SK-N-SH (cell line): ENCODE results near the gene TARBP1. TPM values are rescaled to one million over a fixed set of nuclear protein-coding genes. Genes with fewer than 3 reads are reported as not detected.

Experiments
- CTCF ChIA-PET: fragments of 300-600, 350-600 bp; formaldehyde crosslinking; extraction: SDS; loops from one replicate; lab custom pipeline; 2021; lab: Yijun Ruan, JAX
- POLR2A ChIA-PET: fragments of 350-600 bp; sonication (Branson Sonifier 250); formaldehyde crosslinking; extraction: SDS; loops from one replicate; lab custom pipeline; 2020; ENCODE audit warnings: antibody characterized with exemption, inconsistent platforms; lab: Yijun Ruan, JAX
- DNase-seq: peaks from one replicate; pipeline ENCODE4 v3.0.0; 2012
- H2AFZ ChIP-seq: fragments of 200-600 bp; sonication (generic); 2 replicates; pipeline ENCODE4 v1.8.1; 2016; ENCODE audit warnings: antibody characterized with exemption, mild to moderate bottlenecking, low read depth
- H3F3A ChIP-seq: fragments of 200-600 bp; sonication (generic); replicated peaks from 2 replicates; pipeline ENCODE3; 2016; ENCODE audit warnings: antibody characterized with exemption, mild to moderate bottlenecking; ENCODE audit not compliant: insufficient read depth
- H3K27ac ChIP-seq, 2 experiments: fragments of 200-500 bp in 1 of 2; fragments of 200-600 bp in 1 of 2; sonication (Bioruptor generic) in 1 of 2; sonication (generic), shearing (Covaris generic) in 1 of 2; 2 replicates each; pipeline versions ENCODE4 v1.5.1 to v1.6.1; 2014 to 2016; ENCODE audit warnings: low read depth in 2 of 2, inconsistent platforms in 1 of 2, low read length in 1 of 2, mild to moderate bottlenecking in 1 of 2, mixed read lengths in 1 of 2
- H3K27me3 ChIP-seq: fragments of 200-600 bp; sonication (generic), shearing (Covaris generic); 2 replicates; pipeline ENCODE4 v1.6.1; 2016; ENCODE audit warnings: mixed run types; ENCODE audit not compliant: insufficient read depth
- H3K36me3 ChIP-seq, 2 experiments: fragments of 200-500 bp in 1 of 2; fragments of 200-600 bp in 1 of 2; sonication (Bioruptor generic) in 1 of 2; sonication (generic) in 1 of 2; replicated peaks in 1 of 2; 2 replicates each; pipeline versions ENCODE3 to v1.5.1; 2014 to 2016; ENCODE audit warnings: low read length in 1 of 2, mild to moderate bottlenecking in 1 of 2; ENCODE audit not compliant: insufficient read depth in 2 of 2, control insufficient read depth in 1 of 2
- H3K4me1 ChIP-seq, 2 experiments: fragments of 200-500 bp in 1 of 2; fragments of 200-600 bp in 1 of 2; sonication (Bioruptor generic) in 1 of 2; sonication (generic), shearing (Covaris generic) in 1 of 2; 2 replicates each; pipeline versions ENCODE4 v1.5.1 to v1.6.1; 2014 to 2016; ENCODE audit warnings: low read depth in 1 of 2, low read length in 1 of 2, mixed run types in 1 of 2; ENCODE audit not compliant: insufficient read depth in 2 of 2, control insufficient read depth in 1 of 2
- H3K4me2 ChIP-seq: fragments of 200-600 bp; sonication (generic), shearing (Covaris generic); 2 replicates; pipeline ENCODE4 v1.6.1; 2017; ENCODE audit warnings: mixed run types
- H3K4me3 ChIP-seq, 2 experiments: fragments of 200-500 bp in 1 of 2; fragments of 200-600 bp in 1 of 2; sonication (Bioruptor generic) in 1 of 2; sonication (generic), shearing (Covaris generic) in 1 of 2; 2 replicates each; pipeline versions ENCODE4 v1.5.1 to v1.8.1; 2014 to 2016; ENCODE audit warnings: low read depth in 2 of 2, inconsistent platforms in 1 of 2, low read length in 1 of 2, mild to moderate bottlenecking in 1 of 2, mixed read lengths in 1 of 2, moderate library complexity in 1 of 2
- H3K79me2 ChIP-seq: fragments of 200-600 bp; sonication (generic); 2 replicates; pipeline ENCODE4 v1.8.1; 2017; ENCODE audit warnings: mild to moderate bottlenecking; ENCODE audit not compliant: insufficient read depth
- H3K9ac ChIP-seq: fragments of 200-600 bp; sonication (generic); 2 replicates; pipeline ENCODE4 v1.6.1; 2017; ENCODE audit warnings: mixed run types
- H3K9me2 ChIP-seq: fragments of 200-600 bp; sonication (generic); 2 replicates; pipeline ENCODE4 v1.6.1; 2017; ENCODE audit warnings: mixed run types
- H3K9me3 ChIP-seq: fragments of 200-600 bp; sonication (generic); 2 replicates; pipeline ENCODE4 v1.6.1; 2017; ENCODE audit warnings: mixed run types, mild to moderate bottlenecking, moderate library complexity
- H4K20me1 ChIP-seq: fragments of 200-600 bp; sonication (generic); 2 replicates; pipeline ENCODE4 v1.6.1; 2017; ENCODE audit warnings: mild to moderate bottlenecking, mixed run types; ENCODE audit not compliant: insufficient read depth
- ELF1 ChIP-seq: IDR thresholded peaks from 2 replicates; pipeline ENCODE4 v1.4.0; 2012
- EP300 ChIP-seq, 2 experiments: IDR thresholded peaks; 2 replicates each; pipeline versions ENCODE4 v1.4.0 to v1.6.1; 2012; ENCODE audit warnings: borderline replicate concordance in 1 of 2, low read depth in 1 of 2, low read length in 1 of 2
- FOSL2 ChIP-seq: IDR thresholded peaks from 2 replicates; pipeline ENCODE4 v1.4.0; 2012; ENCODE audit warnings: low read depth, mild to moderate bottlenecking, moderate library complexity, borderline replicate concordance
- GABPA ChIP-seq: IDR thresholded peaks from 2 replicates; pipeline ENCODE4 v1.4.0; 2012; ENCODE audit warnings: low read depth, mild to moderate bottlenecking
- JUND ChIP-seq: IDR thresholded peaks from 2 replicates; pipeline ENCODE4 v1.4.0; 2012
- MEF2A ChIP-seq: IDR thresholded peaks from 2 replicates; pipeline ENCODE4 v1.4.0; 2012; ENCODE audit warnings: low read depth, borderline replicate concordance
- NRF1 ChIP-seq: IDR thresholded peaks from 2 replicates; pipeline ENCODE4 v1.6.1; 2012; ENCODE audit warnings: low read depth, mild to moderate bottlenecking, low read length
- RAD21 ChIP-seq: IDR thresholded peaks from 2 replicates; pipeline ENCODE4 v1.6.1; 2012; ENCODE audit warnings: mild to moderate bottlenecking, low read length
- RCOR1 ChIP-seq: fragments of 150-350 bp; IDR thresholded peaks from 2 replicates; pipeline ENCODE4 v1.6.1; 2017; ENCODE audit warnings: antibody characterized with exemption, low read length
- RFX5 ChIP-seq: IDR thresholded peaks from 2 replicates; pipeline ENCODE4 v1.6.1; 2012; ENCODE audit warnings: mild to moderate bottlenecking, improper control_type of control experiment, low read length
- RXRA ChIP-seq: IDR thresholded peaks from 2 replicates; pipeline ENCODE4 v1.4.0; 2012; ENCODE audit warnings: low read depth, mild to moderate bottlenecking, borderline replicate concordance
- SMC3 ChIP-seq: IDR thresholded peaks from 2 replicates; pipeline ENCODE4 v1.6.1; 2012; ENCODE audit warnings: low read depth, low read length, improper control_type of control experiment
- TAF1 ChIP-seq: IDR thresholded peaks from 2 replicates; pipeline ENCODE4 v1.6.1; 2012; ENCODE audit warnings: low read depth, mild to moderate bottlenecking, low read length, moderate library complexity, borderline replicate concordance
- TEAD4 ChIP-seq: IDR thresholded peaks from 2 replicates; pipeline ENCODE4 v1.4.0; 2012; ENCODE audit warnings: mild to moderate bottlenecking, borderline replicate concordance; ENCODE audit not compliant: insufficient read depth
- USF2 ChIP-seq: fragments of 150-350 bp; IDR thresholded peaks from 2 replicates; pipeline ENCODE4 v1.6.1; 2017; ENCODE audit warnings: antibody characterized with exemption, low read length, low read depth, borderline replicate concordance
- YY1 ChIP-seq: IDR thresholded peaks from 2 replicates; pipeline ENCODE4 v1.4.0; 2012; ENCODE audit warnings: low read depth, mild to moderate bottlenecking
- WGBS: methylation state at CpG from one replicate; pipeline ENCODE4 v1.1.6; 2017; ENCODE audit warnings: low lambda C conversion rate; 5-methylcytosine and 5-hydroxymethylcytosine counted together
- polyA plus RNA-seq, 3 experiments: library from polyadenylated mRNA; depleted of rRNA; stranded (reverse); fragments of >200 nt; gene quantifications; 2 replicates each; pipeline ENCODE4 v1.2.3, GENCODE V29; 2012
- TF ChIP-seq, protein P1 (sequence below): IDR thresholded peaks from 2 replicates; pipeline ENCODE4 v1.4.0; 2012; ENCODE audit warnings: low read depth, borderline replicate concordance
- TF ChIP-seq, protein P2 (sequence below): IDR thresholded peaks from 2 replicates; pipeline ENCODE4 v1.6.1; 2012; ENCODE audit warnings: mild to moderate bottlenecking, low read depth, low read length, moderate library complexity

The TARBP1 gene
- polyA plus RNA-seq, 1 of the 3 experiments (the other 2 are of a cell fraction): 33.0 TPM

- peaks cover 0 to 5% of the 10 kb centered on the region in 2 experiments; a peak in 2 of 4 replicates for H3K4me1 ChIP-seq
- no peak overlapping the region for H3K27ac ChIP-seq
- H2AFZ ChIP-seq: no peak overlapping the region
- no peaks in the 10 kb centered on the region for H4K20me1 ChIP-seq
- H3F3A ChIP-seq: peaks cover 9% of the 10 kb centered on the region
- TF ChIP-seq EP300 (IDR thresholded peaks at IDR 0.05; ENCODE audit: borderline replicate concordance in 1 of 2, low read depth in 1 of 2, low read length in 1 of 2) (no peak), GABPA (no peak), RXRA (no peak)
- TF ChIP-seq, protein P1, sequence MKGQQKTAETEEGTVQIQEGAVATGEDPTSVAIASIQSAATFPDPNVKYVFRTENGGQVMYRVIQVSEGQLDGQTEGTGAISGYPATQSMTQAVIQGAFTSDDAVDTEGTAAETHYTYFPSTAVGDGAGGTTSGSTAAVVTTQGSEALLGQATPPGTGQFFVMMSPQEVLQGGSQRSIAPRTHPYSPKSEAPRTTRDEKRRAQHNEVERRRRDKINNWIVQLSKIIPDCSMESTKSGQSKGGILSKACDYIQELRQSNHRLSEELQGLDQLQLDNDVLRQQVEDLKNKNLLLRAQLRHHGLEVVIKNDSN: no peak
- TF ChIP-seq, all 33 proteins: peak for 0
- CTCF ChIA-PET: no interaction called here
- Histone ChIP-seq H3K9ac (no peak overlapping the region), H3K27me3 (no peaks in the 10 kb centered on the region), H3K9me2 (no peaks in the 10 kb centered on the region), H3K4me2 (no peak overlapping the region), H3K79me2 (no peaks in the 10 kb centered on the region), H3K4me3 (no peak overlapping the region), H3K36me3 (peaks cover 4 to 30% of the 10 kb centered on the region in 2 experiments), H3K9me3 (no peaks in the 10 kb centered on the region)
- 92% methylated on average over 6 of the region's 6 CpGs for WGBS
- no peak for DNase-seq
- POLR2A ChIA-PET: no interaction called here
Observed at GRCh38 chr1:234396871-234397270, 82.1 kb downstream of the TARBP1 start.

GRCh38 chr1:234396092-234396491 lies 82.9 kb downstream of the TARBP1 start:
- Histone ChIP-seq H3K79me2 (no peaks in the 10 kb centered on the region), H2AFZ (no peak overlapping the region), H3K36me3 (peaks cover 10 to 38% of the 10 kb centered on the region in 2 experiments), H3K27me3 (no peaks in the 10 kb centered on the region), H4K20me1 (no peaks in the 10 kb centered on the region), H3K4me2 (no peak overlapping the region), H3K9ac (no peak overlapping the region), H3K4me1 (peaks cover 0 to 5% of the 10 kb centered on the region in 2 experiments; a peak in 2 of 4 replicates), H3K4me3 (no peak overlapping the region), H3K27ac (no peak overlapping the region), H3K9me2 (no peaks in the 10 kb centered on the region), H3K9me3 (no peaks in the 10 kb centered on the region), H3F3A (peaks cover 16% of the 10 kb centered on the region)
- no peak for TF ChIP-seq RFX5
- TF ChIP-seq, protein P1: no peak
- no peak for TF ChIP-seq MEF2A
- no peak for TF ChIP-seq USF2
- no peak for TF ChIP-seq TEAD4
- DNase-seq: no peak
- WGBS: 98% methylated on average over 8 of the region's 8 CpGs
- ChIA-PET CTCF (interaction anchor here (0.7 to 1.9 kb wide), 5 partner anchors 8 to 282 kb away, joined by 3 to 8 read pairs (median 3); partner anchors contain the start of gene COA6), POLR2A (no interaction called here)

GRCh38 chr1:234395297-234395696 lies 83.7 kb downstream of the TARBP1 start:
- H3K36me3 ChIP-seq: peaks cover 10 to 41% of the 10 kb centered on the region in 2 experiments
- no peak overlapping the region for H2AFZ ChIP-seq
- no peak overlapping the region for H3K4me3 ChIP-seq
- no peaks in the 10 kb centered on the region for H3K27me3 ChIP-seq
- H3K9ac ChIP-seq: no peak overlapping the region
- peaks cover 14% of the 10 kb centered on the region for H3F3A ChIP-seq
- ChIA-PET CTCF (interaction anchor here (0.7 to 1.9 kb wide), 5 partner anchors 9 to 281 kb away, joined by 3 to 8 read pairs (median 3); no protein-coding TSS in a partner anchor), POLR2A (no interaction called here)
- DNase-seq: no peak
- H3K79me2 ChIP-seq: no peaks in the 10 kb centered on the region
- no peak overlapping the region for H3K4me2 ChIP-seq
- H3K27ac ChIP-seq: no peak overlapping the region
- H3K4me1 ChIP-seq: peaks cover 0 to 5% of the 10 kb centered on the region in 2 experiments; a peak in 2 of 4 replicates
- 95% methylated on average over 5 of the region's 5 CpGs for WGBS
- no peaks in the 10 kb centered on the region for H4K20me1 ChIP-seq
- H3K9me3 ChIP-seq: no peaks in the 10 kb centered on the region
- no peaks in the 10 kb centered on the region for H3K9me2 ChIP-seq
- TF ChIP-seq TAF1: no peak
- no peak for TF ChIP-seq ELF1
- no peak for TF ChIP-seq RCOR1
- no peak for TF ChIP-seq JUND
- TF ChIP-seq NRF1: no peak
- TF ChIP-seq, protein P2, sequence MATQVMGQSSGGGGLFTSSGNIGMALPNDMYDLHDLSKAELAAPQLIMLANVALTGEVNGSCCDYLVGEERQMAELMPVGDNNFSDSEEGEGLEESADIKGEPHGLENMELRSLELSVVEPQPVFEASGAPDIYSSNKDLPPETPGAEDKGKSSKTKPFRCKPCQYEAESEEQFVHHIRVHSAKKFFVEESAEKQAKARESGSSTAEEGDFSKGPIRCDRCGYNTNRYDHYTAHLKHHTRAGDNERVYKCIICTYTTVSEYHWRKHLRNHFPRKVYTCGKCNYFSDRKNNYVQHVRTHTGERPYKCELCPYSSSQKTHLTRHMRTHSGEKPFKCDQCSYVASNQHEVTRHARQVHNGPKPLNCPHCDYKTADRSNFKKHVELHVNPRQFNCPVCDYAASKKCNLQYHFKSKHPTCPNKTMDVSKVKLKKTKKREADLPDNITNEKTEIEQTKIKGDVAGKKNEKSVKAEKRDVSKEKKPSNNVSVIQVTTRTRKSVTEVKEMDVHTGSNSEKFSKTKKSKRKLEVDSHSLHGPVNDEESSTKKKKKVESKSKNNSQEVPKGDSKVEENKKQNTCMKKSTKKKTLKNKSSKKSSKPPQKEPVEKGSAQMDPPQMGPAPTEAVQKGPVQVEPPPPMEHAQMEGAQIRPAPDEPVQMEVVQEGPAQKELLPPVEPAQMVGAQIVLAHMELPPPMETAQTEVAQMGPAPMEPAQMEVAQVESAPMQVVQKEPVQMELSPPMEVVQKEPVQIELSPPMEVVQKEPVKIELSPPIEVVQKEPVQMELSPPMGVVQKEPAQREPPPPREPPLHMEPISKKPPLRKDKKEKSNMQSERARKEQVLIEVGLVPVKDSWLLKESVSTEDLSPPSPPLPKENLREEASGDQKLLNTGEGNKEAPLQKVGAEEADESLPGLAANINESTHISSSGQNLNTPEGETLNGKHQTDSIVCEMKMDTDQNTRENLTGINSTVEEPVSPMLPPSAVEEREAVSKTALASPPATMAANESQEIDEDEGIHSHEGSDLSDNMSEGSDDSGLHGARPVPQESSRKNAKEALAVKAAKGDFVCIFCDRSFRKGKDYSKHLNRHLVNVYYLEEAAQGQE: no peak
- TF ChIP-seq RAD21: no peak
- TF ChIP-seq YY1: no peak
- TF ChIP-seq FOSL2: no peak
- TF ChIP-seq SMC3: no peak
